Caco-2 (cell line): ENCODE results near the gene IL21R. TPM values are rescaled to one million over a fixed set of nuclear protein-coding genes. Genes with fewer than 3 reads are reported as not detected.
"Not testable (repeated sequence)": the region's sequence is repeated elsewhere in the genome, so short reads cannot be mapped to it uniquely, and the experiment has no call there.

Experiments
- BruUV-seq: library from RNA; stranded (reverse); fragments of 400-500 nt; replicated peaks from 2 replicates; lab custom pipeline; 2021; lab: Mats Ljungman, UMichigan
- CTCF ChIA-PET: fragments of 300-600 bp; sonication (Branson Sonifier 250); formaldehyde crosslinking; loops from one replicate; lab custom pipeline; 2022; ENCODE audit warnings: antibody characterized with exemption; lab: Charles Lee
- POLR2A ChIA-PET: fragments of 300-600 bp; sonication (Branson Sonifier 250); formaldehyde crosslinking; loops from one replicate; lab custom pipeline; 2022; ENCODE audit warnings: antibody characterized with exemption; lab: Charles Lee
- DNase-seq, 2 experiments: peaks; one replicate each; pipeline versions ENCODE4 v3.0.0 to v3.0.0-alpha.2; 2020 to 2022
- H3K27me3 ChIP-seq: replicated peaks from 2 replicates; pipeline ENCODE4 v1.6.0; 2011; ENCODE audit warnings: low read length; ENCODE audit not compliant: control insufficient read depth, insufficient read depth
- H3K36me3 ChIP-seq: 2 replicates; pipeline ENCODE4 v1.5.1; 2011; ENCODE audit warnings: low read length; ENCODE audit not compliant: control insufficient read depth, insufficient read depth
- H3K4me1 ChIP-seq: fragments of 250-450 bp; sonication (Bioruptor Pico); 2 replicates; pipeline ENCODE4 v1.5.1; 2020; ENCODE audit warnings: mild to moderate bottlenecking
- H3K4me3 ChIP-seq: 2 replicates; pipeline ENCODE4 v1.5.1; 2011; ENCODE audit warnings: low read depth, mild to moderate bottlenecking, control low read depth, low read length
- H3K9me3 ChIP-seq: fragments of 250-450 bp; sonication (Bioruptor Pico); 2 replicates; pipeline ENCODE4 v1.5.1; 2020; ENCODE audit warnings: mild to moderate bottlenecking, moderate library complexity
- H3K27ac Mint-ChIP-seq: one replicate; pipeline ENCODE4 v1.8.0; 2022; ENCODE audit warnings: mixed read lengths; ENCODE audit not compliant: unreplicated experiment
- H3K27me3 Mint-ChIP-seq: one replicate; pipeline ENCODE4 v1.8.0; 2022; ENCODE audit warnings: mixed read lengths; ENCODE audit not compliant: insufficient read depth, unreplicated experiment
- H3K36me3 Mint-ChIP-seq: one replicate; pipeline ENCODE4 v1.8.0; 2022; ENCODE audit warnings: mild to moderate bottlenecking, mixed read lengths; ENCODE audit not compliant: insufficient read depth, unreplicated experiment
- H3K4me1 Mint-ChIP-seq: one replicate; pipeline ENCODE4 v1.8.0; 2022; ENCODE audit warnings: low read depth, mixed read lengths; ENCODE audit not compliant: unreplicated experiment
- H3K4me3 Mint-ChIP-seq: one replicate; pipeline ENCODE4 v1.8.0; 2022; ENCODE audit warnings: mild to moderate bottlenecking, moderate library complexity, mixed read lengths; ENCODE audit not compliant: unreplicated experiment
- H3K9me3 Mint-ChIP-seq: one replicate; pipeline ENCODE4 v1.8.0; 2022; ENCODE audit warnings: mixed read lengths; ENCODE audit not compliant: unreplicated experiment
- intact Hi-C: fragments of 100-400 bp; cut with micrococcal nuclease; formaldehyde crosslinking; loops from one replicate; pipeline ENCODE4 v1.10.0; 2022; ENCODE audit not compliant: unreplicated experiment
- total RNA-seq: library from RNA; stranded (reverse); gene quantifications from 2 replicates; pipeline ENCODE4 v1.2.3, GENCODE V29; 2022
- TF ChIP-seq, protein P1 (sequence below), 2 experiments: fragments of 200-600 bp in 1 of 2; IDR thresholded peaks; 1 replicate in 1 of 2; 2 replicates in 1 of 2; pipeline versions ENCODE4 v1.5.1 to v1.8.0; 2011 to 2022; ENCODE audit warnings: antibody characterized with exemption in 1 of 2, control low read depth in 1 of 2, inconsistent platforms in 1 of 2, low read depth in 1 of 2, low read length in 1 of 2, mild to moderate bottlenecking in 1 of 2, moderate library complexity in 1 of 2; ENCODE audit not compliant: insufficient read depth in 1 of 2, severe bottlenecking in 1 of 2, unreplicated experiment in 1 of 2

Gene IL21R
- total RNA-seq, 1 experiment from 2014 or later, result 0.07 TPM

- peaks cover 5% of the 10 kb centered on the region for H3K27me3 Mint-ChIP-seq
- Histone ChIP-seq H3K36me3 (no peaks in the 10 kb centered on the region), H3K4me1 (no peaks in the 10 kb centered on the region), H3K4me3 (no peak overlapping the region), H3K9me3 (no peaks in the 10 kb centered on the region), H3K27me3 (no peaks in the 10 kb centered on the region)
- no peaks in the 10 kb centered on the region for H3K4me1 Mint-ChIP-seq
- no peak for DNase-seq
- no peak overlapping the region for H3K4me3 Mint-ChIP-seq
- intact Hi-C loops, result no loop called here
- ChIA-PET POLR2A (no interaction called here), CTCF (interaction anchor here (0.6 kb wide), 1 partner anchor 24 kb away, joined by 3 read pairs; no protein-coding TSS in a partner anchor)
- TF ChIP-seq, protein P1, sequence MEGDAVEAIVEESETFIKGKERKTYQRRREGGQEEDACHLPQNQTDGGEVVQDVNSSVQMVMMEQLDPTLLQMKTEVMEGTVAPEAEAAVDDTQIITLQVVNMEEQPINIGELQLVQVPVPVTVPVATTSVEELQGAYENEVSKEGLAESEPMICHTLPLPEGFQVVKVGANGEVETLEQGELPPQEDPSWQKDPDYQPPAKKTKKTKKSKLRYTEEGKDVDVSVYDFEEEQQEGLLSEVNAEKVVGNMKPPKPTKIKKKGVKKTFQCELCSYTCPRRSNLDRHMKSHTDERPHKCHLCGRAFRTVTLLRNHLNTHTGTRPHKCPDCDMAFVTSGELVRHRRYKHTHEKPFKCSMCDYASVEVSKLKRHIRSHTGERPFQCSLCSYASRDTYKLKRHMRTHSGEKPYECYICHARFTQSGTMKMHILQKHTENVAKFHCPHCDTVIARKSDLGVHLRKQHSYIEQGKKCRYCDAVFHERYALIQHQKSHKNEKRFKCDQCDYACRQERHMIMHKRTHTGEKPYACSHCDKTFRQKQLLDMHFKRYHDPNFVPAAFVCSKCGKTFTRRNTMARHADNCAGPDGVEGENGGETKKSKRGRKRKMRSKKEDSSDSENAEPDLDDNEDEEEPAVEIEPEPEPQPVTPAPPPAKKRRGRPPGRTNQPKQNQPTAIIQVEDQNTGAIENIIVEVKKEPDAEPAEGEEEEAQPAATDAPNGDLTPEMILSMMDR (IDR thresholded peaks at IDR 0.05; ENCODE audit: insufficient read depth in 1 of 2, low read depth in 1 of 2, low read length in 1 of 2, severe bottlenecking in 1 of 2, unreplicated experiment in 1 of 2), result no peak
- no peaks in the 10 kb centered on the region for H3K9me3 Mint-ChIP-seq
- no peaks in the 10 kb centered on the region for H3K36me3 Mint-ChIP-seq
- H3K27ac Mint-ChIP-seq, result no peak overlapping the region
- no TSS peak for BruUV-seq
Measured at GRCh38 chr16:27434141-27435051, 32.4 kb downstream of the IL21R start.

- intact Hi-C loops, H3K27me3 ChIP-seq, H3K9me3 Mint-ChIP-seq, H3K4me3 Mint-ChIP-seq, BruUV-seq, H3K27ac Mint-ChIP-seq, H3K27me3 Mint-ChIP-seq, CTCF ChIA-PET, H3K9me3 ChIP-seq, H3K36me3 ChIP-seq, H3K4me1 Mint-ChIP-seq, H3K4me3 ChIP-seq, H3K4me1 ChIP-seq, H3K36me3 Mint-ChIP-seq, POLR2A ChIA-PET, DNase-seq: not testable (repeated sequence)
Measured at GRCh38 chr16:27435146-27435545, 33.2 kb downstream of the IL21R start.

DNA sequence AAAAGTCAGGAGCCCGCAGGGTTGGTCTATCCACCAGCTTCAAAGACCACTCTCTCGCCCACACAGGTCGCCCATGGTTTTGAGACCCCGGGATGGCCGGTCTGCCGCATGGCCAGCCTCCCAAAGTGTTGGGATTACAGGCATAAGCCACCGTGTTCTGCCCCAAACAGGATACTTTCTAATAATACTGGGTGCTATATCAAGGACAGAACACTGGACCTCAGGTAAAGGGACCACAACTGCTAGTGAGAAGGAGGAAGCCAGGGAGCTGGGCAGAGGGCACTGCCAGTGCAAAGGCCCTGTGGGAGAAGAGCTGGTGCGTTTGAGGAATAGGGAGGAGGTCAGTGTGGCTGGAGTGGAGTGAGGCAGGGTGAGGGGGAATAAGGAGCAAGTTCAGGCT lies 34.1 kb downstream of the IL21R start:
- no peaks in the 10 kb centered on the region for H3K36me3 ChIP-seq
- Mint-ChIP-seq H3K27ac (no peak overlapping the region), H3K36me3 (no peaks in the 10 kb centered on the region), H3K4me1 (no peaks in the 10 kb centered on the region), H3K27me3 (no peaks in the 10 kb centered on the region), H3K9me3 (no peaks in the 10 kb centered on the region), H3K4me3 (no peak overlapping the region)
- POLR2A ChIA-PET, result no interaction called here
- intact Hi-C loops, result no loop called here
- CTCF ChIA-PET, result no interaction called here
- H3K27me3 ChIP-seq, result no peaks in the 10 kb centered on the region
- no peaks in the 10 kb centered on the region for H3K4me1 ChIP-seq
- H3K4me3 ChIP-seq, result no peak overlapping the region
- no TSS peak for BruUV-seq
- no peak for DNase-seq
- no peaks in the 10 kb centered on the region for H3K9me3 ChIP-seq
- TF ChIP-seq, protein P1 (IDR thresholded peaks at IDR 0.05; ENCODE audit: insufficient read depth in 1 of 2, low read depth in 1 of 2, low read length in 1 of 2, severe bottlenecking in 1 of 2, unreplicated experiment in 1 of 2), result no peak
